Measurements from ENCODE around the gene CENPP. TPM values are rescaled to one million over a fixed set of nuclear protein-coding genes. Genes with fewer than 3 reads are reported as not detected.

Gene CENPP
- total RNA-seq, 1 experiment from 2014 or later, result 8.3 TPM

DNA sequence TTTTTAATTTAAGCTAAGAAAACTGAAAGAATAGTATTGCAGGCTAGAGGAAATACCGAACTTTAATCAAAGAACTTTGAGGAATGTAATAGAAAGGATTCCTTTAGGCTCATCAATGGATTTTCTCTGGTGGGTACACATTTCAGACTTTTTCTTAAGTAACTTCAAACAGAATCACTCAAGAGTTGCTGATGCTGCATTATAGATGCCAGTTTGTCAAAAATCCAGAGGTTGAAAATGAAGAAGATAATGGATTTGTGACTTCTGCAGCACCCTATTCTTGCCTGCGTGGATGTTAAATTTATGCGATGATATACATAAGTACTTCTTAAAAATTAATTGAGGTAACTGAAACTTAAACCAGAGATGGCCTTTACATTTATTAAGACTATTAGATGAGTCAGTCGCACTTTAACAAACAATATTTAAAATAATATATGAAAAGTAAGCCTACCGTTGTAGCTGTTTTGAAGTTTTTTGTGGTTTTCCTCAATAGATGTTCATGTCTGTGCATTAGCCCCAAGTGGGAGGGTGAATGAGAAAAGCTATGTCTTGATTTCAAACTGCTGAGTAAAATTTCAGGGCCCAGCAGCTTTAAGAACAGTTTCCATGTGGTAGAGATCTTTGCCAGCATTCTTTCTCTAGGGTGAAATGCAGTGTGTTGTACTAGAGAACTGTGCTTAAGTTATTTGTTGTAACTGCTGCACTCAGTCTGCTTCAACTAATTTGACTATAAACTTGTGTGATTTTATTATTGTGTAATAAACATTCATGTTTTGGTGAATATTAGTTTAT is 78.5 kb downstream of the CENPP start, which contains the start of gene OGN:
Gene OGN (minus strand): TSS at position 537 of the 795 bp plus-strand sequence. CDS start 1,171 bp downstream, outside the sequence.
- ChIA-PET CTCF (no interaction called here), POLR2A (ENCODE audit: unreplicated experiment) (no interaction called here)
- Histone ChIP-seq H3K4me1 (ENCODE audit: insufficient read depth, low read length) (peaks cover 8% of the 10 kb centered on the region), H2AFZ (ENCODE audit: low read length) (no peak within 1 kb of the TSS), H4K20me1 (ENCODE audit: low read length) (no peaks in the 10 kb centered on the region), H3K4me3 (ENCODE audit: low read length) (no peak within 1 kb of the TSS), H3K79me2 (ENCODE audit: low read length) (no peaks in the 10 kb centered on the region), H3K27me3 (ENCODE audit: low read length) (no peaks in the 10 kb centered on the region), H3K36me3 (ENCODE audit: low read depth, low read length) (no peaks in the 10 kb centered on the region), H3K9me3 (ENCODE audit: low read length) (no peaks in the 10 kb centered on the region), H3K9me2 (replicated peaks; ENCODE audit: low read length) (no peaks in the 10 kb centered on the region), H3K27ac (ENCODE audit: low read length) (no peak within 1 kb of the TSS), H3K9ac (ENCODE audit: low read length) (no peak within 1 kb of the TSS), H3K4me2 (ENCODE audit: low read length) (no peak within 1 kb of the TSS), H3F3A (ENCODE audit: low read length, unreplicated experiment) (no peaks in the 10 kb centered on the region)
- no TSS peak for BruUV-seq (replicated peaks)
- intact Hi-C loops (cut with micrococcal nuclease), result no loop called here
- TF ChIP-seq EZH2phosphoT487 (IDR thresholded peaks at IDR 0.05; ENCODE audit: borderline replicate concordance, low read length), result no peak
- ATAC-seq (no peak), DNase-seq (no peak)

DNA sequence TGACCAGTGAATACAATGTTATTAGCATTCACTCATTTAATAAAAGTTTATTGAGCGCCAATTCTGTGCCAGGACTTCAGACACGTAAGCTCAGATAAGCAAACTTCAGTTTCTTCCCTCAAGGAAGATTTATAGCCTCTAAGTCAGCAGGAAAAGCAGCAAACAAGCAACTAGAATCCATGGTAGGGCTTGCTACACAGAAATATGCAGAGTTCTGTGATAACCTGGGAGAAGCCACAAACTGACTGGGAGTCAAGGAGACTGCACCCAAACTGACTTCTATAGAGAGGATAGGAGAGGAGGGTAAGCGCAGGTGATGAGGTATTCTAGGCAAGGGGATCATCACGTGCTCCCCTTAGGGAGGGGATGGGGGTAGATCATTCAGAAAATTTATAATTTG is 80.1 kb downstream of the CENPP start:
- H3K79me2 ChIP-seq (ENCODE audit: low read length), result no peaks in the 10 kb centered on the region
- POLR2A ChIA-PET (ENCODE audit: unreplicated experiment), result no interaction called here
- H3K27me3 ChIP-seq (ENCODE audit: low read length), result no peaks in the 10 kb centered on the region
- no peak overlapping the region for H3K4me3 ChIP-seq (ENCODE audit: low read length)
- H2AFZ ChIP-seq (ENCODE audit: low read length), result no peak overlapping the region
- CTCF ChIA-PET, result no interaction called here
- ATAC-seq, result no peak
- no peaks in the 10 kb centered on the region for H3K36me3 ChIP-seq (ENCODE audit: low read depth, low read length)
- H3K9me2 ChIP-seq (replicated peaks; ENCODE audit: low read length), result no peaks in the 10 kb centered on the region
- H3K9me3 ChIP-seq (ENCODE audit: low read length), result no peaks in the 10 kb centered on the region
- peaks cover 8% of the 10 kb centered on the region for H3K4me1 ChIP-seq (ENCODE audit: insufficient read depth, low read length)
- BruUV-seq (replicated peaks), result no TSS peak
- DNase-seq, result no peak
- H3K27ac ChIP-seq (ENCODE audit: low read length), result no peak overlapping the region
- TF ChIP-seq EZH2 (IDR thresholded peaks at IDR 0.05; ENCODE audit: low read length, unreplicated experiment), result no peak
- TF ChIP-seq, protein P1, sequence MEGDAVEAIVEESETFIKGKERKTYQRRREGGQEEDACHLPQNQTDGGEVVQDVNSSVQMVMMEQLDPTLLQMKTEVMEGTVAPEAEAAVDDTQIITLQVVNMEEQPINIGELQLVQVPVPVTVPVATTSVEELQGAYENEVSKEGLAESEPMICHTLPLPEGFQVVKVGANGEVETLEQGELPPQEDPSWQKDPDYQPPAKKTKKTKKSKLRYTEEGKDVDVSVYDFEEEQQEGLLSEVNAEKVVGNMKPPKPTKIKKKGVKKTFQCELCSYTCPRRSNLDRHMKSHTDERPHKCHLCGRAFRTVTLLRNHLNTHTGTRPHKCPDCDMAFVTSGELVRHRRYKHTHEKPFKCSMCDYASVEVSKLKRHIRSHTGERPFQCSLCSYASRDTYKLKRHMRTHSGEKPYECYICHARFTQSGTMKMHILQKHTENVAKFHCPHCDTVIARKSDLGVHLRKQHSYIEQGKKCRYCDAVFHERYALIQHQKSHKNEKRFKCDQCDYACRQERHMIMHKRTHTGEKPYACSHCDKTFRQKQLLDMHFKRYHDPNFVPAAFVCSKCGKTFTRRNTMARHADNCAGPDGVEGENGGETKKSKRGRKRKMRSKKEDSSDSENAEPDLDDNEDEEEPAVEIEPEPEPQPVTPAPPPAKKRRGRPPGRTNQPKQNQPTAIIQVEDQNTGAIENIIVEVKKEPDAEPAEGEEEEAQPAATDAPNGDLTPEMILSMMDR (conservative IDR thresholded peaks at IDR 0.05; ENCODE audit: low read depth, low read length), result no peak
- TF ChIP-seq EZH2phosphoT487 (IDR thresholded peaks at IDR 0.05; ENCODE audit: borderline replicate concordance, low read length), result no peak
- no peak overlapping the region for H3K9ac ChIP-seq (ENCODE audit: low read length)
- no peaks in the 10 kb centered on the region for H3F3A ChIP-seq (ENCODE audit: low read length, unreplicated experiment)
- H3K4me2 ChIP-seq (ENCODE audit: low read length), result no peak overlapping the region
- H4K20me1 ChIP-seq (ENCODE audit: low read length), result no peaks in the 10 kb centered on the region
- intact Hi-C loops (cut with micrococcal nuclease), result no loop called here

DNA sequence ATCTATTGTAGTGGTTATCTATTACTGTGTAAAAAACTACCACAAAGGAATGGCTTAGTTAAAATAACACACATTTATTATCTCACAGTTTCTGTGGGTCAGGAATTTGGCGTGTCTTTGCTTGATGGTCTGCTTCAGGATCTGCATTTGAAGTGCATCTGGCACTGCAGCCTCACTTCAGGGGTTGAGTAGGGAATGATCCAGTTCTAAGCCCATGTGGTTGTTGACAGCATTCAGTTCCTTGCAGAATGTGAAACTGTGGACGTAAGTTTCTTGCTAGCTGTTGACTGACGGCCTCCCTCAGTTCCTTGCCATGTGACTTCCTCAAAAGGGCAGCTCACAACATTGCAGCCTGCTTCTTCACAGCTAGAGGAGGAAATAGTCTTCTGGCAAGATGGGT is 80.7 kb downstream of the CENPP start:
- Histone ChIP-seq H3K9ac (ENCODE audit: low read length) (no peak overlapping the region), H3K79me2 (ENCODE audit: low read length) (no peaks in the 10 kb centered on the region), H4K20me1 (ENCODE audit: low read length) (no peaks in the 10 kb centered on the region), H3K9me2 (replicated peaks; ENCODE audit: low read length) (no peaks in the 10 kb centered on the region), H3K27me3 (ENCODE audit: low read length) (no peaks in the 10 kb centered on the region), H3F3A (ENCODE audit: low read length, unreplicated experiment) (no peaks in the 10 kb centered on the region), H3K9me3 (ENCODE audit: low read length) (no peaks in the 10 kb centered on the region), H3K36me3 (ENCODE audit: low read depth, low read length) (no peaks in the 10 kb centered on the region), H2AFZ (ENCODE audit: low read length) (no peak overlapping the region), H3K4me3 (ENCODE audit: low read length) (no peak overlapping the region), H3K4me2 (ENCODE audit: low read length) (no peak overlapping the region), H3K27ac (ENCODE audit: low read length) (no peak overlapping the region), H3K4me1 (ENCODE audit: insufficient read depth, low read length) (peaks cover 8% of the 10 kb centered on the region)
- CTCF ChIA-PET, result no interaction called here
- intact Hi-C loops (cut with micrococcal nuclease), result no loop called here
- no peak for ATAC-seq
- POLR2A ChIA-PET (ENCODE audit: unreplicated experiment), result no interaction called here
- no peak for TF ChIP-seq EZH2 (IDR thresholded peaks at IDR 0.05; ENCODE audit: low read length, unreplicated experiment)
- TF ChIP-seq, protein P1 (conservative IDR thresholded peaks at IDR 0.05; ENCODE audit: low read depth, low read length), result no peak
- TF ChIP-seq EZH2phosphoT487 (IDR thresholded peaks at IDR 0.05; ENCODE audit: borderline replicate concordance, low read length), result no peak
- BruUV-seq (replicated peaks), result no TSS peak
- DNase-seq, result no peak

All from PC-3 (cell line).